Stimulated activated CD8-positive, alpha-beta memory T cell treated with anti-CD3 and anti-CD28 coated beads, Interleukin-12 subunit alpha, Interleukin-12 subunit beta, amount 100 ng/mL, for 4 hours (primary cell): ENCODE measurements around the gene EFHC2.

Experiments used
- DNase-seq: peaks from one replicate; pipeline ENCODE4 v3.0.0-alpha.2; 2020; ENCODE audit warnings: low read depth

Gene EFHC2

GRCh38 chrX:44152852-44153251 is 190.6 kb downstream of the EFHC2 start:
- DNase-seq = no peak

GRCh38 chrX:44147130-44147529 is 196.3 kb downstream of the EFHC2 start:
- DNase-seq = no peak

DNA sequence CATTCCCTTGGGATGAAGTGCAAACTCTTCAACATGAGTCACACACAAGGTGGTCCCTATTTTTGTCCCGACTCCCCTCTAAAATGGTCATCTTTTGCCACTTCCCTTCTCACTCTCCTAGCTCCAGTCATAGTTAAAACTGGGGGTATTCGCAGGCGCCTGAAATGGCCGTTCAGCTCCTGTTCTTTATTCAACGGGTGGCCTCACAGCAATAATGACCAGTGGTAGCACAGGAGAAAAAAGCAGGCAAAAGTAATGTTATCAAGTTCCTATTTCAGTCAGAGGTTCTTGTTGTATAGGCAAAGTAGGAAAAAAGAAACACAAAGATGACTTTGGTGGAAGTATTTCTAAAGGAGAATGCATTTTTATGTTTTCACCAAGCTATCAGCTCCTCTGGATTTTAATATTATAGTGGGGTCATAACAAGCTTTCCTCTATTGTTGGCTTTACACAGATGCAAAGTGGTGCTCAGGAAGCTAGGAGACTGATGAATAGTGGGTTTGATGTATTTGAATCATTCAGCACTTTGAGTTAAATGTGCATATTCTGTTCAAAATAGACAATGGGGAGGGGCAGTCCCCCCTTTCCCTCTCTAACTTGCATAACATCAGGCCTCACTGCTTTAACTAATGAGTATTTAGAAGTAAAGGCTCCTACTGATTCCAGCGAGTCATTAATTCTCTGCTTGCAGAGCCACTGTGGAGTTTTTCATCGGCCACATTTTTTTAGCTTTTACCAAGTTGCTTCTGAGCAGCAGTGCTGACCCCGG is 199.1 kb downstream of the EFHC2 start:
- DNase-seq = no peak

DNA sequence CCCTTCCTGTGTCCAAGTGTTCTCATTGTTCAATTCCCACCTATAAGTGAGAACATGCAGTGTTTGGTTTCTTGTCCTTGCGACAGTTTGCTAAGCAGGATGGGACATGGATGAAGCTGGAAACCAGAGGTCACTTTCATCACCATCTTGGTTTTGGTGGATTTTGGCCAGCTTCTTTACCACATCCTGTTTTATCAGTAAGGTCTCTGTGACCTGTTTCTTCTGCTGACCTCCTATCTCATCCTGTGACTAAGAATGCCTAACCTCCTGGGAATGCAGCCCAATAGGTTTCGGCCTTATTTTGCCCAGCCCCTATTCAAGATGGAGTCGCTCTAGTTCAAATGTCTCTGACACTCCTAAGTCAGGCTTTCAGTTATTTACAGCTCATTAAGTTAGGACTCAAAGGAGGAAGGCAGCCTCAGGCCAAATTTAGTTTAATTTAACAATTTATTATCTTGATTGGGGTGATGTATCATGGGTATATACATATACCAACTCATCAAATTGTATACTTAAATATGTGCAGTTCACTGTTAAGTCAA is 200.3 kb downstream of the EFHC2 start:
- DNase-seq = no peak

GRCh38 chrX:44130189-44130588 is 213.3 kb downstream of the EFHC2 start:
- no peak for DNase-seq

DNA sequence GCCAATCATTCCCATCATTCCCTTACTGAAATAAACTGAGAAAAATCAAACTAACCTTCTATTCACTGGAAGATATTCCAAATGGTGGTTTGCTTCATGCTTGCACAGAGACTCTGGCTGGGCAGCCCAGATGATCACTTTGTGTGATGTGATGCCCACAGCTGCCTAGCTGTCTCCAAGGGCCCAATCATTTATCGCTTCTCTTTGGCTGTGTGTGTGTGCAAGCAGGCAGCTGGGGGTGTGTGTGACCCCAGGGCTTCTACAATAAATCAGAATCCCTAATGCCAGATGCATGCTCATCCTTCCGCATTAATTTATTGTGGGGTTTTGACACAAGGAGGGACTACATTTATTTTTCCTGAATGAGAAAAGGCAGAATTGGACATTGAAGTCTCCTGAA is 230.1 kb downstream of the EFHC2 start:
- no peak for DNase-seq

- DNase-seq = no peak
These were observed 236.6 kb downstream of the EFHC2 start for GRCh38 chrX:44106864-44107263.

DNA sequence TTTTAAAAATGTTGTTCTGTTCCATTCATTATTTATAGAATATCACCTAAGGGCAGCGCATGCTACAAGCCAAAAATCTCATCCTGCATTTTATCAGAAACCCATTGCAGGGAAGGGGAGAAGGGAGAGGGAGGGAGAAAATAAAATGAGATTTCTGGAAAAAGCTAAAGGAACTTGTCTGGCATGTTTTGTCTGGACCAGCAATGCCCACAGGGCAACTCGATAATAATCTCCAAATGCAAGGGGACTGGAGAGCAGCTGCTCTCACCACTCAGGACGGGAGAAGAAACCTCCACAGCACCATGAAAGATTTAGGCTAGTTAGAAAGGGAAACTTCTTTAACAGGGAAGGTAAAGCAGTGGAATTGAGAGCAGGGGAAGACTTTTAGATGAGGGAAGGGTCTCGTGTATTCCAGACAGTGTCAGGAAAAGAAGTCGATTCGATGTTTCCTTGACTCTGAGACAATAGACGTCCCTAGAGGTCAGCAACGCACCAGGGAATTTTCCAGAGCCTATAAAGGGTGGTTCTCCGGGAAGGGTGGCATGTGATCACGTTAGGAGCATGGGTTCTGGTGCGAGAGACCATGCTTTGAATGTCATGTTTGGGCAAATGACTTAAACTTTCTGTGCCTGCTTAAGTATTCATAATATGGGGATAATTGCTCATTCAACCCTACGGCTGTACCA is 238.1 kb downstream of the EFHC2 start:
- DNase-seq = no peak

DNA sequence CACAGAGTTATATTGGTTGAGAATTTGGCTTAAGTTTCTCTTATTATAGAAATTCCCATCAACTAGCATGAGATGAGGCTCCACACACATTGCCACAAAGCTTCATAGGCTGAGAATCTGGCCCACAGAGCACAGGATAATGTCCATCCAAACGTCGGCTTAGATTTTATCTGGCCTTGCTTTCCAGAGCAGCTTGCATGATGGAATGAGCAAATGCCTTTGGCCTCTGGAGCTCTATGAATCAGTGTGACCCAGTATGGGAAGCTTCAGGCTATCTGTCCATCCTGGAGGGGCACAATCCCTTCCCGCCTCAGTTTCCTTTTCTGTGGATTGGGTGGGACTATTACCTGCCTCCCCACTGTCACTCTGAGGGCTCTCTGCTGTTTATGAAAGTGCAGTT is 238.8 kb downstream of the EFHC2 start:
- DNase-seq = no peak

DNA sequence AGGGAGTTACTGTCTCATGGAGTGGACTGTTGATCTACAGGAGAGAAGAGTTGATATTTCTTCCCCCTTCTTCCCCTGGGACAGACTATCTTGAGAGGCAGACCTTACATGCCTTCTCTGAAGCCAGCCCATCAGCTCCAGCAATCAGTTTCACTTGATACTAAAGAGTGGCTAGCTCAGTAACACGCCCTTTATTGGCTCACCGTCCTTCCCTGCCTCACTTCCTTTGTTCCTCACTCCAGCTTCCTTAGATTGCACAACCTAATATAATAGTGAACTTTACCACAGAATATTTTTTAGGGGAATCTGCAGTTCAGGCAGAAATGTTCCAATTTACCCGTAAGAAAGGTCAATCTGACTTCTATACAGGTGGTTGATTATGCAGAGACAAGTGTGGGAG is 242.2 kb downstream of the EFHC2 start:
- no peak for DNase-seq

GRCh38 chrX:44099366-44099765 is 244.1 kb downstream of the EFHC2 start:
- DNase-seq = no peak
